ENCODE data around the gene SYNGR3. TPM values are rescaled to one million over a fixed set of nuclear protein-coding genes. Genes with fewer than 3 reads are reported as not detected.
A peak's percentile ranks its signal among the peaks of the same experiment; 100 is the strongest.

The SYNGR3 gene
- polyA plus RNA-seq, 1 donor from 2014 or later: 61.0 TPM

DNA sequence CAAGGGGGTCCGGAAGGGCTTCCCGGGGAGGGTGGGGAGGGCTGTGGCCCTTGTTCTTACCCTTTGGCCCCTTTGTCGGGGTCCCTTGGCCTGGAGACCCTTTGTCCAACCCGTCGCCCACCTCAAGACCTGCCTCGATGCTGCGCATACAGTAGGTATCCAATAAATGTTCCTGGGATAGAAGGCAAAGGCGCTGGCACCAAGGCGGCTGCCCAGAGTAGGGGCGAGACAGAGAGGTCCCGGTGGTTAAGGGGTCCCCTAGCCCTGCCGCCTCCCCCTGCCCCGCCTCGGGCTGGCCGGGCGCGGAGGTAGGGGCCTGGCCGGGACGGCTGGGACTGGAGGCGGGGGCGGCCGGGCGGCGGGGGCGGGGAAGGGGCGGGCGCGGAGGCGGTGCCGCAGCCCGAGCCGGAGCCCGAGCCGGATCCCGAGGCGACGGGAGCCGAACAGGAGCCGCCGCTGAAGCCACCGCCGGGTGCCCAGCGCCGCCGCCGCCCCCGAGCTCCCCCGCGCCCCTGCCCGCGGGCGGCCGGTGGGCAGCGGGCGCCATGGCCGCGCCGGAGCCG, 36.8 kb downstream of the SYNGR3 start, which contains the start of gene NHERF2:
NHERF2 (plus strand) TSS at position 442 of the 563 bp plus-strand sequence; CDS start at position 546, 104 bp downstream.
- H3K27me3 ChIP-seq (ENCODE audit: insufficient read depth, low read depth, low read length): peaks cover 28% of the 10 kb centered on the region
- no peaks in the 10 kb centered on the region for H3K9me3 ChIP-seq (ENCODE audit: low read length)
- H3K4me2 ChIP-seq (ENCODE audit: low read length): no peak within 1 kb of the TSS
- H3K9ac ChIP-seq (ENCODE audit: low read length): peak within 1 kb of the TSS; percentile 53
- no peak within 1 kb of the TSS for H3K27ac ChIP-seq (ENCODE audit: low read length)
- H3F3A ChIP-seq (ENCODE audit: insufficient read depth, low read length, poor library complexity, severe bottlenecking): no peaks in the 10 kb centered on the region
- H2AFZ ChIP-seq (ENCODE audit: low read depth, low read length): no peak within 1 kb of the TSS
- H4K20me1 ChIP-seq (ENCODE audit: insufficient read depth): no peaks in the 10 kb centered on the region
- H3K36me3 ChIP-seq (ENCODE audit: insufficient read depth, low read length): no peaks in the 10 kb centered on the region
- H3K9me2 ChIP-seq (ENCODE audit: insufficient read depth, low read length): no peaks in the 10 kb centered on the region
- no peaks in the 10 kb centered on the region for H3K79me2 ChIP-seq (replicated peaks; ENCODE audit: insufficient read depth, low read length)
- peak within 1 kb of the TSS; percentile 63 for H3K4me3 ChIP-seq (ENCODE audit: low read length)
- TF ChIP-seq, protein P1, sequence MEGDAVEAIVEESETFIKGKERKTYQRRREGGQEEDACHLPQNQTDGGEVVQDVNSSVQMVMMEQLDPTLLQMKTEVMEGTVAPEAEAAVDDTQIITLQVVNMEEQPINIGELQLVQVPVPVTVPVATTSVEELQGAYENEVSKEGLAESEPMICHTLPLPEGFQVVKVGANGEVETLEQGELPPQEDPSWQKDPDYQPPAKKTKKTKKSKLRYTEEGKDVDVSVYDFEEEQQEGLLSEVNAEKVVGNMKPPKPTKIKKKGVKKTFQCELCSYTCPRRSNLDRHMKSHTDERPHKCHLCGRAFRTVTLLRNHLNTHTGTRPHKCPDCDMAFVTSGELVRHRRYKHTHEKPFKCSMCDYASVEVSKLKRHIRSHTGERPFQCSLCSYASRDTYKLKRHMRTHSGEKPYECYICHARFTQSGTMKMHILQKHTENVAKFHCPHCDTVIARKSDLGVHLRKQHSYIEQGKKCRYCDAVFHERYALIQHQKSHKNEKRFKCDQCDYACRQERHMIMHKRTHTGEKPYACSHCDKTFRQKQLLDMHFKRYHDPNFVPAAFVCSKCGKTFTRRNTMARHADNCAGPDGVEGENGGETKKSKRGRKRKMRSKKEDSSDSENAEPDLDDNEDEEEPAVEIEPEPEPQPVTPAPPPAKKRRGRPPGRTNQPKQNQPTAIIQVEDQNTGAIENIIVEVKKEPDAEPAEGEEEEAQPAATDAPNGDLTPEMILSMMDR (IDR thresholded peaks at IDR 0.05; ENCODE audit: poor library complexity, severe bottlenecking): no peak
- TF ChIP-seq EZH2 (IDR thresholded peaks at IDR 0.05; ENCODE audit: borderline replicate concordance, insufficient read depth, low read length, poor library complexity, severe bottlenecking): no peak
- no peak for TF ChIP-seq TAF1 (IDR thresholded peaks at IDR 0.05; ENCODE audit: low read depth)
- no peak for TF ChIP-seq POLR2AphosphoS5 (IDR thresholded peaks at IDR 0.05)
- TF ChIP-seq, protein P2, sequence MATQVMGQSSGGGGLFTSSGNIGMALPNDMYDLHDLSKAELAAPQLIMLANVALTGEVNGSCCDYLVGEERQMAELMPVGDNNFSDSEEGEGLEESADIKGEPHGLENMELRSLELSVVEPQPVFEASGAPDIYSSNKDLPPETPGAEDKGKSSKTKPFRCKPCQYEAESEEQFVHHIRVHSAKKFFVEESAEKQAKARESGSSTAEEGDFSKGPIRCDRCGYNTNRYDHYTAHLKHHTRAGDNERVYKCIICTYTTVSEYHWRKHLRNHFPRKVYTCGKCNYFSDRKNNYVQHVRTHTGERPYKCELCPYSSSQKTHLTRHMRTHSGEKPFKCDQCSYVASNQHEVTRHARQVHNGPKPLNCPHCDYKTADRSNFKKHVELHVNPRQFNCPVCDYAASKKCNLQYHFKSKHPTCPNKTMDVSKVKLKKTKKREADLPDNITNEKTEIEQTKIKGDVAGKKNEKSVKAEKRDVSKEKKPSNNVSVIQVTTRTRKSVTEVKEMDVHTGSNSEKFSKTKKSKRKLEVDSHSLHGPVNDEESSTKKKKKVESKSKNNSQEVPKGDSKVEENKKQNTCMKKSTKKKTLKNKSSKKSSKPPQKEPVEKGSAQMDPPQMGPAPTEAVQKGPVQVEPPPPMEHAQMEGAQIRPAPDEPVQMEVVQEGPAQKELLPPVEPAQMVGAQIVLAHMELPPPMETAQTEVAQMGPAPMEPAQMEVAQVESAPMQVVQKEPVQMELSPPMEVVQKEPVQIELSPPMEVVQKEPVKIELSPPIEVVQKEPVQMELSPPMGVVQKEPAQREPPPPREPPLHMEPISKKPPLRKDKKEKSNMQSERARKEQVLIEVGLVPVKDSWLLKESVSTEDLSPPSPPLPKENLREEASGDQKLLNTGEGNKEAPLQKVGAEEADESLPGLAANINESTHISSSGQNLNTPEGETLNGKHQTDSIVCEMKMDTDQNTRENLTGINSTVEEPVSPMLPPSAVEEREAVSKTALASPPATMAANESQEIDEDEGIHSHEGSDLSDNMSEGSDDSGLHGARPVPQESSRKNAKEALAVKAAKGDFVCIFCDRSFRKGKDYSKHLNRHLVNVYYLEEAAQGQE (IDR thresholded peaks at IDR 0.05; ENCODE audit: borderline replicate concordance): no peak
- no peak for TF ChIP-seq SMC3 (conservative IDR thresholded peaks at IDR 0.05; ENCODE audit: poor library complexity)
- no peak for TF ChIP-seq RAD21 (conservative IDR thresholded peaks at IDR 0.05)
- no peak for TF ChIP-seq MXI1 (conservative IDR thresholded peaks at IDR 0.05; ENCODE audit: poor library complexity, severe bottlenecking)
- no peak for TF ChIP-seq EP300 (conservative IDR thresholded peaks at IDR 0.05; ENCODE audit: poor library complexity, severe bottlenecking)

DNA sequence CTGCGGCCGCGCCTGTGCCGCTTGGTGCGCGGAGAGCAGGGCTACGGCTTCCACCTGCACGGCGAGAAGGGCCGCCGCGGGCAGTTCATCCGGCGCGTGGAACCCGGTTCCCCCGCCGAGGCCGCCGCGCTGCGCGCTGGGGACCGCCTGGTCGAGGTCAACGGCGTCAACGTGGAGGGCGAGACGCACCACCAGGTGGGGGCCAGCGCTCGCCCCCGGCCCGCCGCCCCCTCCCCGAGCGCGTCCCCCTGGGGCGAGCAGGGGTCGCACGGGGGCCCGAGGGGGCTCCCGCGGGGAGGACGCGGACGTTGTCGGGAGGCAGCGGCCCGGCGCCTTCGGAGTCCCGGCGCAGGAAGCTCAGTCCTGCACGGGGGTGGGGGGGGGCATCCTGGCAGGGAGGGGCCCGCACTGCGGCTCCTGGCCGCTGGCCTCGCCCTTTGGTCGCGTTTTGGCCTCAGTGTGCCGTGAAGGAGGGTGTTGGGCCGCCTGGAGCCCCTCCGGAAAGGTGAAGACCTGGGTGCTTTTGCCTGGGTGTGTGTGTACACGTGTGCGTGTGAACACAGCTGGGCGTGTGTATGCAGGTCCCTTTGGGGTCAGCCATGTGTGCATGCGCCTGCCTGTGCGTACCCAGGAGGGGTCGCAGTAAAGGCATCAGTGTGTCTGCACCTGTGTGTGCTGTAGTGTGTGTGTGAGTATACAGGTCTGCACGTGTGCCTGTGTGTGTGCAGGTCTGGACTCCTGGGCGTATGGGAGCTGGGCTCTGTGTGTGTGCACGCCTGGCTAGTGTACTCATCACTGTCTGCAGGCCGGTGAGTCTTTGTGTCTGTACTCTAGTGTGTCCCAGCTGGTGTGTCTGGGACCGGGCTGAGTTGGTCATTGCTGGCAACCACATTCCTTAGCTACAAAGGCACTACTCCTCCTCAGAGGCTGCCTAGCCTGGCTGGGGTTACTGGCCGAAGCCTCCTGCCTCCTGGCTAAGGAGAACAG, 37.5 kb downstream of the SYNGR3 start:
- Histone ChIP-seq H2AFZ (ENCODE audit: low read depth, low read length) (no peak overlapping the region), H4K20me1 (ENCODE audit: insufficient read depth) (no peaks in the 10 kb centered on the region), H3F3A (ENCODE audit: insufficient read depth, low read length, poor library complexity, severe bottlenecking) (no peaks in the 10 kb centered on the region), H3K9me2 (ENCODE audit: insufficient read depth, low read length) (no peaks in the 10 kb centered on the region), H3K4me2 (ENCODE audit: low read length) (no peak overlapping the region), H3K36me3 (ENCODE audit: insufficient read depth, low read length) (no peaks in the 10 kb centered on the region), H3K79me2 (replicated peaks; ENCODE audit: insufficient read depth, low read length) (no peaks in the 10 kb centered on the region), H3K27me3 (ENCODE audit: insufficient read depth, low read depth, low read length) (peaks cover 24% of the 10 kb centered on the region), H3K4me3 (ENCODE audit: low read length) (peak overlapping the region; percentile 63), H3K27ac (ENCODE audit: low read length) (no peak overlapping the region), H3K9ac (ENCODE audit: low read length) (peak overlapping the region; percentile 53), H3K9me3 (ENCODE audit: low read length) (no peaks in the 10 kb centered on the region)
- TF ChIP-seq EP300 (conservative IDR thresholded peaks at IDR 0.05; ENCODE audit: poor library complexity, severe bottlenecking) (no peak), MXI1 (conservative IDR thresholded peaks at IDR 0.05; ENCODE audit: poor library complexity, severe bottlenecking) (peak; percentile 25)
